WERI-Rb-1 (cell line): ENCODE data around the gene CNNM3.

Experiments used
- DNase-seq: peaks from one replicate; pipeline ENCODE4 v3.0.0-alpha.2; 2020
- H3K27ac ChIP-seq: fragments of 250-450 bp; sonication (Bioruptor Pico); 2 replicates; pipeline ENCODE4 v1.5.1; 2020; ENCODE audit warnings: mild to moderate bottlenecking, moderate library complexity
- H3K27me3 ChIP-seq: fragments of 250-450 bp; sonication (Bioruptor Pico); 2 replicates; pipeline ENCODE4 v1.5.1; 2021; ENCODE audit warnings: mild to moderate bottlenecking, low read depth, moderate library complexity; ENCODE audit not compliant: insufficient read depth, severe bottlenecking
- H3K36me3 ChIP-seq: fragments of 250-450 bp; sonication (Bioruptor Pico); 2 replicates; pipeline ENCODE4 v1.5.1; 2020; ENCODE audit warnings: mild to moderate bottlenecking, moderate library complexity
- H3K4me3 ChIP-seq: 2 replicates; pipeline ENCODE4 v1.5.1; 2011; ENCODE audit warnings: low read depth, mild to moderate bottlenecking, control low read depth, low read length
- H3K9me3 ChIP-seq: fragments of 250-450 bp; sonication (Bioruptor Pico); 2 replicates; pipeline ENCODE4 v1.5.1; 2021; ENCODE audit warnings: mild to moderate bottlenecking, moderate library complexity; ENCODE audit not compliant: severe bottlenecking
- CTCF ChIP-seq: IDR thresholded peaks from 2 replicates; pipeline ENCODE4 v1.5.1; 2011; ENCODE audit warnings: low read depth, mild to moderate bottlenecking, control low read depth, inconsistent platforms, low read length

Gene CNNM3

GRCh38 chr2:96797066-96797625 is 18.9 kb upstream of the CNNM3 start:
- Histone ChIP-seq H3K4me3 (no peak overlapping the region), H3K27ac (no peak overlapping the region), H3K27me3 (no peaks in the 10 kb centered on the region), H3K9me3 (no peaks in the 10 kb centered on the region), H3K36me3 (peaks cover 27% of the 10 kb centered on the region)
- DNase-seq = no peak
- no peak for TF ChIP-seq CTCF

- Histone ChIP-seq H3K27ac (no peak overlapping the region), H3K27me3 (no peaks in the 10 kb centered on the region), H3K9me3 (no peaks in the 10 kb centered on the region), H3K4me3 (no peak overlapping the region), H3K36me3 (peaks cover 30% of the 10 kb centered on the region)
- no peak for DNase-seq
- no peak for TF ChIP-seq CTCF
These were observed 17.1 kb upstream of the CNNM3 start for GRCh38 chr2:96798733-96799622.

DNA sequence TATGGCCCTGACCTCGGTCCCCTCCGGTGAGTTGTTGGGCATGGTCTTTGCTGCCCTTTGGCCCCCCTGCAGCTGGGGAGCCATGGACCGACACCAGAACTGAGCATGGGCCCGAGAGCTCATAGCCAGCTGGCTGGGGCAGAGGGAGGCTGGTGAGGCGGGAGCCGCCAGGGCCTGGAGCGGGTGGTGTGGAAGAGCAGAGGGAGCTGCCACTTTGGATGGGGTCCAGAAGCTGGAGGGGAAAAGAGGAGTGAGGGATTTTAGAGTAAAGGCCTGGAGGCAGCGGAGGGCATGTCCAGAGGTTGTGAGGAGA is 16.5 kb upstream of the CNNM3 start:
- no peak overlapping the region for H3K27ac ChIP-seq

DNA sequence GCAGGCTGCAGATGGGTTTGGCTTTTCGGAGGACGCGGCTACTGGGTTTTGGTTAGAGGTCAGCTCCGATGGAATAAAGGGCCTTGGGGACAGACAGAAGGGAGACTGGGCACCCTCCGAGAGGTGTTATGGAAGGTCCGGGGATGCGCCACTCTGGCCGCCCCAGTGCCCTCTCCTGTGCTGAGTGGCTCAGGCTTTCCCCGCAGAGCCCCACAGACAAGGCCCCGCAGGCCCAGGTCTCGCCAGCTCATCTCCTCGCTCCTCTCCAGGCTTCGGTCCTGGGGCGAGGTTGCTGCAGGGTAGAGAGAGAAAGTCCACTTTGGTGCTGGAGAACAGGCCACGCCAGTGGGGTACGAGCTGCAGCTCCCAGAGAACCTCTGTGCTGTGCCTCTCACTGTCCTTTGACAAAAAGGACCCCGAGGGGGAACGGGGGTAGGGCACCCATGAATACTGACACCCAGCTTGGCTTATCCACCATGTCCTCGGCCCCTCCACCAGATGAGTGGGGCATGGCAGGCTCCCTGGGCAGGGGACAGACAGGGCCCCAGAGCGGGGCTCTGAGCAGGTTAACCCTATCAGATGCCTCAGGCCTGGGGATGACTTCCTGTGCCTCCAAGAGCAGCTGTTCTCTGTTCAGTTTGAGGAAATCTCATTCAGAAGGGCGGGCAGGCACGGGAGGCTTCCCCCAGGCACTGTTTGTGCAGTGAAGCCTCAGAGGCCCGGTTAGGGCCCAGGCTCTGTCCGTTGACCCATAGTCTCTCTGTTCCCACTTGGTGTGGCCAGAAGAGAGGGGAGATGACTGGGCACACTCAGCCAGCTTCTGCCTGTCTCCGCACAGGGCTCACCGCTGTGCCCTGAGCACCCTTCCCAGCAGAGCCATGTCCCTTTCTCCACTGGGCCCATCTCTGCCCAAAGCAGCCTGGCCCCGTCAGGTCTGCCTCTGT is 15.7 kb upstream of the CNNM3 start:
- no peak for TF ChIP-seq CTCF

More for the DNA sequence above, 16.5 kb upstream of the CNNM3 start:
- H3K4me3 ChIP-seq = no peak overlapping the region
- H3K36me3 ChIP-seq = peaks cover 30% of the 10 kb centered on the region
- H3K27me3 ChIP-seq = no peaks in the 10 kb centered on the region
- H3K9me3 ChIP-seq = no peaks in the 10 kb centered on the region
- DNase-seq = no peak
- TF ChIP-seq CTCF = no peak

GRCh38 chr2:96801005-96801785 is 14.9 kb upstream of the CNNM3 start:
- H3K27me3 ChIP-seq = no peaks in the 10 kb centered on the region
- H3K9me3 ChIP-seq = no peaks in the 10 kb centered on the region
- peak; percentile 80 for DNase-seq
- peak overlapping the region; percentile 21 for H3K27ac ChIP-seq
- H3K36me3 ChIP-seq = peaks cover 30% of the 10 kb centered on the region
- peak; percentile 97 for TF ChIP-seq CTCF
- H3K4me3 ChIP-seq = no peak overlapping the region

More for the DNA sequence above, 15.7 kb upstream of the CNNM3 start:
- Histone ChIP-seq H3K4me3 (no peak overlapping the region), H3K36me3 (peaks cover 30% of the 10 kb centered on the region), H3K27ac (peak overlapping the region; percentile 21), H3K27me3 (no peaks in the 10 kb centered on the region), H3K9me3 (no peaks in the 10 kb centered on the region)
- no peak for DNase-seq
